HL-60 (cell line): ENCODE measurements around the gene C11orf87.

Experiments used
- POLR2AphosphoS5 ChIP-seq: IDR thresholded peaks from 2 replicates; pipeline ENCODE4 v1.6.1; 2012; ENCODE audit warnings: low read depth
- TF ChIP-seq, protein P1 (sequence below): IDR thresholded peaks from one replicate; pipeline ENCODE4 v1.5.1; 2011; ENCODE audit warnings: low read length, control low read depth, inconsistent platforms; ENCODE audit not compliant: insufficient read depth

DNA sequence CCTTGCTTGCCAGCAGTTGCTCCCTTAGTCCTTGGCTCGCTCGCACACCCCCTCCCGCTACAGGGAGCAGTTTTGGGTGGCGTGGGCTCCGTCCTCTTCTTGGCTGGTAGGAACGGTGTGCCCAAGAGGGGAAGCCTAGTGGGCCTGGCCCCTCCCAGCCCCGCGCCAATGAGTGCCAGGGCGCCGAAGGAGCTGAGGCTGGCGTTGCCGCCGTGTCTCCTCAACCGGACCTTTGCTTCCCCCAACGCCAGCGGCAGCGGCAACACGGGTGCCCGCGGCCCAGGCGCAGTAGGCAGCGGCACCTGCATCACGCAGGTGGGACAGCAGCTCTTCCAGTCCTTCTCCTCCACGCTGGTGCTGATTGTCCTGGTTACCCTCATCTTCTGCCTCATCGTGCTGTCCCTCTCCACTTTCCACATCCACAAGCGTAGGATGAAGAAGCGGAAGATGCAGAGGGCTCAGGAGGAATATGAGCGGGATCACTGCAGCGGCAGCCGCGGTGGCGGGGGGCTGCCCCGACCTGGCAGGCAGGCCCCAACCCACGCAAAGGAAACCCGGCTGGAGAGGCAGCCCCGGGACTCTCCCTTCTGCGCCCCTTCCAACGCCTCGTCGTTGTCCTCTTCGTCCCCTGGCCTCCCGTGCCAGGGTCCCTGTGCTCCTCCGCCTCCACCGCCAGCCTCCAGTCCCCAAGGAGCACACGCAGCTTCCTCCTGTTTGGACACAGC lies 1.6 kb downstream of the C11orf87 start:
- TF ChIP-seq, protein P1, sequence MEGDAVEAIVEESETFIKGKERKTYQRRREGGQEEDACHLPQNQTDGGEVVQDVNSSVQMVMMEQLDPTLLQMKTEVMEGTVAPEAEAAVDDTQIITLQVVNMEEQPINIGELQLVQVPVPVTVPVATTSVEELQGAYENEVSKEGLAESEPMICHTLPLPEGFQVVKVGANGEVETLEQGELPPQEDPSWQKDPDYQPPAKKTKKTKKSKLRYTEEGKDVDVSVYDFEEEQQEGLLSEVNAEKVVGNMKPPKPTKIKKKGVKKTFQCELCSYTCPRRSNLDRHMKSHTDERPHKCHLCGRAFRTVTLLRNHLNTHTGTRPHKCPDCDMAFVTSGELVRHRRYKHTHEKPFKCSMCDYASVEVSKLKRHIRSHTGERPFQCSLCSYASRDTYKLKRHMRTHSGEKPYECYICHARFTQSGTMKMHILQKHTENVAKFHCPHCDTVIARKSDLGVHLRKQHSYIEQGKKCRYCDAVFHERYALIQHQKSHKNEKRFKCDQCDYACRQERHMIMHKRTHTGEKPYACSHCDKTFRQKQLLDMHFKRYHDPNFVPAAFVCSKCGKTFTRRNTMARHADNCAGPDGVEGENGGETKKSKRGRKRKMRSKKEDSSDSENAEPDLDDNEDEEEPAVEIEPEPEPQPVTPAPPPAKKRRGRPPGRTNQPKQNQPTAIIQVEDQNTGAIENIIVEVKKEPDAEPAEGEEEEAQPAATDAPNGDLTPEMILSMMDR, result no peak
- no peak for TF ChIP-seq POLR2AphosphoS5
